Keratinocyte (primary cell): ENCODE results near the gene FGD2.

ENCODE experiments used
- CTCF ChIP-seq, 3 experiments: IDR thresholded peaks in 1 of 3; conservative IDR thresholded peaks in 1 of 3; optimal IDR thresholded peaks in 1 of 3; 2 replicates in 2 of 3; 3 replicates in 1 of 3; pipeline versions ENCODE3 to v1.5.1; 2011; ENCODE audit warnings: low read length in 3 of 3, mild to moderate bottlenecking in 3 of 3, moderate library complexity in 2 of 3, control low read depth in 1 of 3, inconsistent platforms in 1 of 3; ENCODE audit not compliant: insufficient read depth in 2 of 3; ENCODE audit errors: extremely low read depth in 1 of 3
- EZH2 ChIP-seq: IDR thresholded peaks from one replicate; pipeline ENCODE4 v1.6.1; 2012; ENCODE audit warnings: inconsistent platforms, mild to moderate bottlenecking, low read length, moderate library complexity

GRCh38 chr6:37042150-37042549 lies 36.7 kb downstream of the FGD2 start:
- no peak for TF ChIP-seq EZH2
- TF ChIP-seq CTCF (optimal IDR thresholded peaks at IDR 0.05 in 1 of 3, IDR thresholded peaks at IDR 0.05 in 1 of 3, conservative IDR thresholded peaks at IDR 0.05 in 1 of 3; ENCODE audit: extremely low read depth in 1 of 3, insufficient read depth in 2 of 3, low read length in 3 of 3) = no peak
